H9 (cell line): ENCODE results near the gene TBCEL. TPM values are rescaled to one million over a fixed set of nuclear protein-coding genes. Genes with fewer than 3 reads are reported as not detected.
A peak's percentile ranks its signal among the peaks of the same experiment; 100 is the strongest.

Experiments
- DNase-seq: peaks from one replicate; pipeline ENCODE4 v3.0.0-alpha.2; 2017
- H2AFZ ChIP-seq: one replicate; pipeline ENCODE4 v1.6.1; 2013; ENCODE audit warnings: mild to moderate bottlenecking, low read length, control low read depth, moderate library complexity
- H2AK5ac ChIP-seq: 2 replicates; pipeline ENCODE4 v1.6.1; 2013; ENCODE audit warnings: low read length, control low read depth, mixed read lengths; ENCODE audit not compliant: insufficient read length
- H2BK120ac ChIP-seq: one replicate; pipeline ENCODE4 v1.6.1; 2013; ENCODE audit warnings: low read depth, mild to moderate bottlenecking, low read length, control low read depth, inconsistent platforms; ENCODE audit not compliant: poor library complexity, severe bottlenecking
- H2BK12ac ChIP-seq: 2 replicates; pipeline ENCODE4 v1.6.1; 2013; ENCODE audit warnings: low read length, control low read depth, mixed read lengths, low read depth; ENCODE audit not compliant: insufficient read length
- H2BK15ac ChIP-seq: 2 replicates; pipeline ENCODE4 v1.6.1; 2013; ENCODE audit warnings: low read depth, low read length, control low read depth
- H2BK20ac ChIP-seq: one replicate; pipeline ENCODE4 v1.6.1; 2013; ENCODE audit warnings: low read depth, mild to moderate bottlenecking, low read length, control low read depth, inconsistent platforms; ENCODE audit not compliant: poor library complexity, severe bottlenecking
- H2BK5ac ChIP-seq: 2 replicates; pipeline ENCODE4 v1.6.1; 2013; ENCODE audit warnings: low read length, control low read depth, mixed read lengths; ENCODE audit not compliant: insufficient read length
- H3K14ac ChIP-seq: 2 replicates; pipeline ENCODE4 v1.6.1; 2013; ENCODE audit warnings: low read length, control low read depth; ENCODE audit not compliant: insufficient read depth
- H3K18ac ChIP-seq: 2 replicates; pipeline ENCODE4 v1.6.1; 2013; ENCODE audit warnings: low read depth, mild to moderate bottlenecking, mixed read lengths, low read length, control low read depth; ENCODE audit not compliant: insufficient read length
- H3K23ac ChIP-seq: 2 replicates; pipeline ENCODE4 v1.6.1; 2013; ENCODE audit warnings: low read length, control low read depth, mixed read lengths, low read depth; ENCODE audit not compliant: insufficient read length
- H3K23me2 ChIP-seq: 2 replicates; pipeline ENCODE4 v1.6.1; 2013; ENCODE audit warnings: low read depth, mild to moderate bottlenecking, mixed read lengths, low read length, control low read depth; ENCODE audit not compliant: insufficient read length, poor library complexity, severe bottlenecking
- H3K27ac ChIP-seq: 2 replicates; pipeline ENCODE4 v1.5.1; 2013; ENCODE audit warnings: low read length, control low read depth, mixed read lengths, low read depth; ENCODE audit not compliant: insufficient read length
- H3K27me3 ChIP-seq: 2 replicates; pipeline ENCODE4 v1.6.1; 2013; ENCODE audit warnings: low read length, control low read depth, inconsistent platforms; ENCODE audit not compliant: insufficient read depth
- H3K4ac ChIP-seq: 2 replicates; pipeline ENCODE4 v1.6.1; 2013; ENCODE audit warnings: low read depth, mild to moderate bottlenecking, control low read depth, inconsistent platforms, low read length, moderate library complexity
- H3K4me1 ChIP-seq: 2 replicates; pipeline ENCODE4 v1.6.1; 2013; ENCODE audit warnings: low read length, control low read depth, inconsistent platforms; ENCODE audit not compliant: insufficient read depth
- H3K4me2 ChIP-seq: 2 replicates; pipeline ENCODE4 v1.6.1; 2013; ENCODE audit warnings: low read length, control low read depth, mixed read lengths; ENCODE audit not compliant: insufficient read length, insufficient read depth
- H3K56ac ChIP-seq: 2 replicates; pipeline ENCODE4 v1.6.1; 2013; ENCODE audit warnings: low read depth, mild to moderate bottlenecking, mixed read lengths, low read length, control low read depth; ENCODE audit not compliant: insufficient read length
- H3K79me1 ChIP-seq: 2 replicates; pipeline ENCODE4 v1.6.1; 2013; ENCODE audit warnings: low read depth, mild to moderate bottlenecking, moderate library complexity, low read length, control low read depth, inconsistent platforms; ENCODE audit not compliant: insufficient read depth, poor library complexity, severe bottlenecking
- H3K79me2 ChIP-seq: 2 replicates; pipeline ENCODE4 v1.6.1; 2013; ENCODE audit warnings: low read length, control low read depth, inconsistent platforms; ENCODE audit not compliant: insufficient read depth
- H3K9ac ChIP-seq: 2 replicates; pipeline ENCODE4 v1.6.1; 2013; ENCODE audit warnings: low read length, control low read depth, mixed read lengths; ENCODE audit not compliant: insufficient read length; ENCODE audit errors: extremely low read depth
- H3K9me3 ChIP-seq: one replicate; pipeline ENCODE4 v1.6.1; 2013; ENCODE audit warnings: low read depth, low read length, inconsistent platforms; ENCODE audit not compliant: control insufficient read depth
- H3T11ph ChIP-seq: one replicate; pipeline ENCODE4 v1.6.1; 2013; ENCODE audit warnings: mild to moderate bottlenecking, low read length, control low read depth, inconsistent platforms
- H4K20me1 ChIP-seq: one replicate; pipeline ENCODE4 v1.6.1; 2013; ENCODE audit not compliant: control insufficient read depth, insufficient read length, insufficient read depth
- H4K5ac ChIP-seq: 2 replicates; pipeline ENCODE4 v1.6.1; 2013; ENCODE audit warnings: low read depth, mild to moderate bottlenecking, mixed read lengths, low read length, control low read depth; ENCODE audit not compliant: insufficient read length
- H4K8ac ChIP-seq: replicated peaks from 2 replicates; pipeline ENCODE4 v1.6.1; 2013; ENCODE audit warnings: low read length, control low read depth, mixed read lengths, low read depth; ENCODE audit not compliant: insufficient read length
- H4K91ac ChIP-seq: 2 replicates; pipeline ENCODE4 v1.6.1; 2013; ENCODE audit warnings: low read depth, mild to moderate bottlenecking, moderate library complexity, mixed read lengths, low read length, control low read depth; ENCODE audit not compliant: insufficient read length
- H3K27ac Mint-ChIP-seq, 3 experiments: 2 replicates in 2 of 3; 3 replicates in 1 of 3; pipeline ENCODE4 v1.8.0; 2020 to 2021; ENCODE audit warnings: mixed read lengths in 3 of 3, mild to moderate bottlenecking in 1 of 3, moderate library complexity in 1 of 3
- H3K27me3 Mint-ChIP-seq: 2 replicates; pipeline ENCODE4 v1.8.0; 2021; ENCODE audit warnings: low read depth, mild to moderate bottlenecking, moderate library complexity, mixed read lengths
- H3K36me3 Mint-ChIP-seq, 3 experiments: 2 replicates in 2 of 3; 3 replicates in 1 of 3; pipeline ENCODE4 v1.8.0; 2020 to 2021; ENCODE audit warnings: low read depth in 3 of 3, mixed read lengths in 3 of 3; ENCODE audit not compliant: insufficient read depth in 1 of 3
- H3K4me1 Mint-ChIP-seq, 2 experiments: 2 replicates each; pipeline ENCODE4 v1.8.0; 2020; ENCODE audit warnings: mixed read lengths in 2 of 2
- H3K4me3 Mint-ChIP-seq, 2 experiments: 2 replicates in 1 of 2; 3 replicates in 1 of 2; pipeline ENCODE4 v1.8.0; 2020 to 2021; ENCODE audit warnings: mild to moderate bottlenecking in 2 of 2, mixed read lengths in 2 of 2, moderate library complexity in 1 of 2
- H3K9me3 Mint-ChIP-seq, 2 experiments: 2 replicates in 1 of 2; 3 replicates in 1 of 2; pipeline ENCODE4 v1.8.0; 2020; ENCODE audit warnings: mild to moderate bottlenecking in 2 of 2, mixed read lengths in 2 of 2, moderate library complexity in 1 of 2
- CTCF ChIP-seq: fragments of 200-600 bp; sonication (generic); conservative IDR thresholded peaks from 3 replicates; pipeline ENCODE4 v1.8.0; 2021; ENCODE audit warnings: antibody characterized with exemption, mild to moderate bottlenecking
- WGBS: extraction: QIAGEN DNeasy Blood & Tissue Kit; methylation state at CpG from one replicate; pipeline ENCODE4 v1.1.7; 2013; ENCODE audit warnings: missing lambda C conversion rate, low lambda C conversion rate, mixed read lengths; ENCODE audit not compliant: insufficient read length; ENCODE audit errors: extremely low coverage; 5-methylcytosine and 5-hydroxymethylcytosine counted together
- total RNA-seq: library from RNA; stranded (reverse); gene quantifications from 2 replicates; pipeline ENCODE4 v1.2.1, GENCODE V29; 2021

The TBCEL gene
- total RNA-seq, 1 experiment from 2014 or later, result 17.3 TPM

GRCh38 chr11:121035780-121036179 is 11.9 kb downstream of the TBCEL start:
- H2BK12ac ChIP-seq, result no peak overlapping the region
- no peak overlapping the region for H4K91ac ChIP-seq
- H2AFZ ChIP-seq, result no peak overlapping the region
- no peak overlapping the region for H3K56ac ChIP-seq
- DNase-seq, result no peak
- H3K27ac ChIP-seq, result no peak overlapping the region
- H3K23ac ChIP-seq, result no peak overlapping the region
- no peak overlapping the region for H3K4ac ChIP-seq
- Mint-ChIP-seq H3K36me3 (no peaks in the 10 kb centered on the region), H3K9me3 (no peaks in the 10 kb centered on the region), H3K27ac (peak overlapping the region; percentile 22 to 78 (median 42); a peak in 3 of 7 replicates), H3K27me3 (no peaks in the 10 kb centered on the region), H3K4me1 (peaks cover 35 to 39% of the 10 kb centered on the region in 2 experiments), H3K4me3 (no peak overlapping the region; a peak in 1 of 5 replicates)
- H3K14ac ChIP-seq, result no peak overlapping the region
- no peak overlapping the region for H2BK20ac ChIP-seq
- no peak overlapping the region for H3K9ac ChIP-seq
- H3K4me1 ChIP-seq, result peaks cover 8% of the 10 kb centered on the region; the same call in 1 of the 2 replicates
- no peak overlapping the region for H2BK5ac ChIP-seq
- H4K20me1 ChIP-seq, result no peaks in the 10 kb centered on the region
- H2AK5ac ChIP-seq, result no peak overlapping the region
- H3K79me1 ChIP-seq, result no peaks in the 10 kb centered on the region
- peaks cover 2% of the 10 kb centered on the region; the same call in 1 of the 2 replicates for H3K79me2 ChIP-seq
- TF ChIP-seq CTCF, result no peak
- no peaks in the 10 kb centered on the region for H3K23me2 ChIP-seq
- H4K5ac ChIP-seq, result no peak overlapping the region
- no peak overlapping the region for H3K18ac ChIP-seq
- H2BK120ac ChIP-seq, result no peak overlapping the region
- H3T11ph ChIP-seq, result no peak overlapping the region
- no CpG with 5 or more reads among the region's 3 CpGs for WGBS
- no peak overlapping the region for H3K4me2 ChIP-seq
- H2BK15ac ChIP-seq, result no peak overlapping the region
- H4K8ac ChIP-seq, result no peak overlapping the region
- no peaks in the 10 kb centered on the region for H3K9me3 ChIP-seq
- H3K27me3 ChIP-seq, result no peaks in the 10 kb centered on the region
